ENCODE measurements around the gene MRPL45. TPM values are rescaled to one million over a fixed set of nuclear protein-coding genes. Genes with fewer than 3 reads are reported as not detected.

The MRPL45 gene
- total and polyA plus RNA-seq, 2 of the 13 experiments (the other 11 are each of a cell fraction or from before 2014, with no cell fraction given), result 89.5 to 157 TPM

- peak; percentile 96 for TF ChIP-seq HDAC1 (CRISPR knock-in tag; IDR thresholded peaks at IDR 0.05)
- TF ChIP-seq ZNF484 (CRISPR knock-in tag; IDR thresholded peaks at IDR 0.05; ENCODE audit: borderline replicate concordance, low read depth), result no peak
- TF ChIP-seq ESRRA (CRISPR knock-in tag; IDR thresholded peaks at IDR 0.05; ENCODE audit: low read depth), result no peak; the same call in 1 of the 2 replicates
- peak; percentile 83 for TF ChIP-seq MED1 (CRISPR knock-in tag; IDR thresholded peaks at IDR 0.05)
- no peak for TF ChIP-seq MLLT10 (CRISPR knock-in tag; IDR thresholded peaks at IDR 0.05)
- peak; percentile 40; the same call in 1 of the 2 replicates for TF ChIP-seq ZFP41 (CRISPR knock-in tag; IDR thresholded peaks at IDR 0.05; ENCODE audit: borderline replicate concordance)
- TF ChIP-seq KAT8 (CRISPR knock-in tag; IDR thresholded peaks at IDR 0.05), result peak; percentile 97
- no peak for TF ChIP-seq SMARCE1 (IDR thresholded peaks at IDR 0.05; ENCODE audit: borderline replicate concordance)
- TF ChIP-seq JUNB (CRISPR knock-in tag; IDR thresholded peaks at IDR 0.05; ENCODE audit: borderline replicate concordance), result no peak
- TF ChIP-seq KIAA2018 (CRISPR knock-in tag; IDR thresholded peaks at IDR 0.05; ENCODE audit: borderline replicate concordance), result no peak
- peak; percentile 62; the same call in 1 of the 2 replicates for TF ChIP-seq SP5 (CRISPR knock-in tag; IDR thresholded peaks at IDR 0.05; ENCODE audit: borderline replicate concordance, low read depth)
- no peak for TF ChIP-seq ZNF713 (CRISPR knock-in tag; IDR thresholded peaks at IDR 0.05)
- TF ChIP-seq MTF2 (CRISPR knock-in tag; IDR thresholded peaks at IDR 0.05; ENCODE audit: borderline replicate concordance), result 0 out of 2 replicates have a peak, but pooled peaks have one; percentile 35
- peak; percentile 90 for TF ChIP-seq ZNF605 (CRISPR knock-in tag; IDR thresholded peaks at IDR 0.05)
- no peak for TF ChIP-seq ZNF251 (CRISPR knock-in tag; IDR thresholded peaks at IDR 0.05)
- TF ChIP-seq MNT (IDR thresholded peaks at IDR 0.05), result peak; percentile 68
- TF ChIP-seq ZSCAN5A (CRISPR knock-in tag; IDR thresholded peaks at IDR 0.05; ENCODE audit: borderline replicate concordance), result no peak
- no peak for TF ChIP-seq RAD51 (IDR thresholded peaks at IDR 0.05; ENCODE audit: borderline replicate concordance)
- TF ChIP-seq TGIF2 (CRISPR knock-in tag; IDR thresholded peaks at IDR 0.05), result peak; percentile 90
These were observed 54.6 kb downstream of the MRPL45 start, which contains the start of gene SOCS7 (continued) for GRCh38 chr17:38351412-38352222.
